SK-N-SH (cell line): ENCODE data around the gene SANBR. TPM values are rescaled to one million over a fixed set of nuclear protein-coding genes. Genes with fewer than 3 reads are reported as not detected.

Experiments
- CTCF ChIA-PET: fragments of 300-600, 350-600 bp; formaldehyde crosslinking; extraction: SDS; loops from one replicate; lab custom pipeline; 2021; lab: Yijun Ruan, JAX
- POLR2A ChIA-PET: fragments of 350-600 bp; sonication (Branson Sonifier 250); formaldehyde crosslinking; extraction: SDS; loops from one replicate; lab custom pipeline; 2020; ENCODE audit warnings: antibody characterized with exemption, inconsistent platforms; lab: Yijun Ruan, JAX
- DNase-seq: peaks from one replicate; pipeline ENCODE4 v3.0.0; 2012
- H2AFZ ChIP-seq: fragments of 200-600 bp; sonication (generic); 2 replicates; pipeline ENCODE4 v1.8.1; 2016; ENCODE audit warnings: antibody characterized with exemption, mild to moderate bottlenecking, low read depth
- H3F3A ChIP-seq: fragments of 200-600 bp; sonication (generic); replicated peaks from 2 replicates; pipeline ENCODE3; 2016; ENCODE audit warnings: antibody characterized with exemption, mild to moderate bottlenecking; ENCODE audit not compliant: insufficient read depth
- H3K27ac ChIP-seq, 2 experiments: fragments of 200-500 bp in 1 of 2; fragments of 200-600 bp in 1 of 2; sonication (Bioruptor generic) in 1 of 2; sonication (generic), shearing (Covaris generic) in 1 of 2; 2 replicates each; pipeline versions ENCODE4 v1.5.1 to v1.6.1; 2014 to 2016; ENCODE audit warnings: low read depth in 2 of 2, inconsistent platforms in 1 of 2, low read length in 1 of 2, mild to moderate bottlenecking in 1 of 2, mixed read lengths in 1 of 2
- H3K27me3 ChIP-seq: fragments of 200-600 bp; sonication (generic), shearing (Covaris generic); 2 replicates; pipeline ENCODE4 v1.6.1; 2016; ENCODE audit warnings: mixed run types; ENCODE audit not compliant: insufficient read depth
- H3K36me3 ChIP-seq, 2 experiments: fragments of 200-500 bp in 1 of 2; fragments of 200-600 bp in 1 of 2; sonication (Bioruptor generic) in 1 of 2; sonication (generic) in 1 of 2; replicated peaks in 1 of 2; 2 replicates each; pipeline versions ENCODE3 to v1.5.1; 2014 to 2016; ENCODE audit warnings: low read length in 1 of 2, mild to moderate bottlenecking in 1 of 2; ENCODE audit not compliant: insufficient read depth in 2 of 2, control insufficient read depth in 1 of 2
- H3K4me1 ChIP-seq, 2 experiments: fragments of 200-500 bp in 1 of 2; fragments of 200-600 bp in 1 of 2; sonication (Bioruptor generic) in 1 of 2; sonication (generic), shearing (Covaris generic) in 1 of 2; 2 replicates each; pipeline versions ENCODE4 v1.5.1 to v1.6.1; 2014 to 2016; ENCODE audit warnings: low read depth in 1 of 2, low read length in 1 of 2, mixed run types in 1 of 2; ENCODE audit not compliant: insufficient read depth in 2 of 2, control insufficient read depth in 1 of 2
- H3K4me2 ChIP-seq: fragments of 200-600 bp; sonication (generic), shearing (Covaris generic); 2 replicates; pipeline ENCODE4 v1.6.1; 2017; ENCODE audit warnings: mixed run types
- H3K4me3 ChIP-seq, 2 experiments: fragments of 200-500 bp in 1 of 2; fragments of 200-600 bp in 1 of 2; sonication (Bioruptor generic) in 1 of 2; sonication (generic), shearing (Covaris generic) in 1 of 2; 2 replicates each; pipeline versions ENCODE4 v1.5.1 to v1.8.1; 2014 to 2016; ENCODE audit warnings: low read depth in 2 of 2, inconsistent platforms in 1 of 2, low read length in 1 of 2, mild to moderate bottlenecking in 1 of 2, mixed read lengths in 1 of 2, moderate library complexity in 1 of 2
- H3K79me2 ChIP-seq: fragments of 200-600 bp; sonication (generic); 2 replicates; pipeline ENCODE4 v1.8.1; 2017; ENCODE audit warnings: mild to moderate bottlenecking; ENCODE audit not compliant: insufficient read depth
- H3K9ac ChIP-seq: fragments of 200-600 bp; sonication (generic); 2 replicates; pipeline ENCODE4 v1.6.1; 2017; ENCODE audit warnings: mixed run types
- H3K9me2 ChIP-seq: fragments of 200-600 bp; sonication (generic); 2 replicates; pipeline ENCODE4 v1.6.1; 2017; ENCODE audit warnings: mixed run types
- H3K9me3 ChIP-seq: fragments of 200-600 bp; sonication (generic); 2 replicates; pipeline ENCODE4 v1.6.1; 2017; ENCODE audit warnings: mixed run types, mild to moderate bottlenecking, moderate library complexity
- H4K20me1 ChIP-seq: fragments of 200-600 bp; sonication (generic); 2 replicates; pipeline ENCODE4 v1.6.1; 2017; ENCODE audit warnings: mild to moderate bottlenecking, mixed run types; ENCODE audit not compliant: insufficient read depth
- EP300 ChIP-seq, 2 experiments: IDR thresholded peaks; 2 replicates each; pipeline versions ENCODE4 v1.4.0 to v1.6.1; 2012; ENCODE audit warnings: borderline replicate concordance in 1 of 2, low read depth in 1 of 2, low read length in 1 of 2
- EZH2phosphoT487 ChIP-seq: fragments of 200-600 bp; sonication (generic); IDR thresholded peaks from 2 replicates; pipeline ENCODE4 v1.6.1; 2017; ENCODE audit warnings: low read depth, mixed run types, mild to moderate bottlenecking, antibody characterized with exemption, moderate library complexity, borderline replicate concordance
- FOSL2 ChIP-seq: IDR thresholded peaks from 2 replicates; pipeline ENCODE4 v1.4.0; 2012; ENCODE audit warnings: low read depth, mild to moderate bottlenecking, moderate library complexity, borderline replicate concordance
- FOXJ3 ChIP-seq: sonication (generic); formaldehyde crosslinking; IDR thresholded peaks from 2 replicates; pipeline ENCODE4 v1.5.1; 2020; ENCODE audit warnings: mild to moderate bottlenecking, missing genetic modification reagents
- FOXM1 ChIP-seq: IDR thresholded peaks from 2 replicates; pipeline ENCODE4 v1.4.0; 2012; ENCODE audit warnings: low read depth, mild to moderate bottlenecking
- GABPA ChIP-seq: IDR thresholded peaks from 2 replicates; pipeline ENCODE4 v1.4.0; 2012; ENCODE audit warnings: low read depth, mild to moderate bottlenecking
- MEF2A ChIP-seq: IDR thresholded peaks from 2 replicates; pipeline ENCODE4 v1.4.0; 2012; ENCODE audit warnings: low read depth, borderline replicate concordance
- MXI1 ChIP-seq: IDR thresholded peaks from 2 replicates; pipeline ENCODE4 v1.6.1; 2012; ENCODE audit warnings: mild to moderate bottlenecking, low read depth, low read length, improper control_type of control experiment
- NFIC ChIP-seq: IDR thresholded peaks from 2 replicates; pipeline ENCODE4 v1.4.0; 2012; ENCODE audit warnings: borderline replicate concordance
- NRF1 ChIP-seq: IDR thresholded peaks from 2 replicates; pipeline ENCODE4 v1.6.1; 2012; ENCODE audit warnings: low read depth, mild to moderate bottlenecking, low read length
- RAD21 ChIP-seq: IDR thresholded peaks from 2 replicates; pipeline ENCODE4 v1.6.1; 2012; ENCODE audit warnings: mild to moderate bottlenecking, low read length
- RCOR1 ChIP-seq: fragments of 150-350 bp; IDR thresholded peaks from 2 replicates; pipeline ENCODE4 v1.6.1; 2017; ENCODE audit warnings: antibody characterized with exemption, low read length
- RXRA ChIP-seq: IDR thresholded peaks from 2 replicates; pipeline ENCODE4 v1.4.0; 2012; ENCODE audit warnings: low read depth, mild to moderate bottlenecking, borderline replicate concordance
- SIN3A ChIP-seq: IDR thresholded peaks from 2 replicates; pipeline ENCODE4 v1.6.1; 2012; ENCODE audit warnings: low read depth, mild to moderate bottlenecking, low read length, moderate library complexity, borderline replicate concordance
- SMC3 ChIP-seq: IDR thresholded peaks from 2 replicates; pipeline ENCODE4 v1.6.1; 2012; ENCODE audit warnings: low read depth, low read length, improper control_type of control experiment
- TAF1 ChIP-seq: IDR thresholded peaks from 2 replicates; pipeline ENCODE4 v1.6.1; 2012; ENCODE audit warnings: low read depth, mild to moderate bottlenecking, low read length, moderate library complexity, borderline replicate concordance
- TEAD4 ChIP-seq: IDR thresholded peaks from 2 replicates; pipeline ENCODE4 v1.4.0; 2012; ENCODE audit warnings: mild to moderate bottlenecking, borderline replicate concordance; ENCODE audit not compliant: insufficient read depth
- WGBS: methylation state at CpG from one replicate; pipeline ENCODE4 v1.1.6; 2017; ENCODE audit warnings: low lambda C conversion rate; 5-methylcytosine and 5-hydroxymethylcytosine counted together
- polyA plus RNA-seq, 3 experiments: library from polyadenylated mRNA; depleted of rRNA; stranded (reverse); fragments of >200 nt; gene quantifications; 2 replicates each; pipeline ENCODE4 v1.2.3, GENCODE V29; 2012
- TF ChIP-seq, protein P1 (sequence below): IDR thresholded peaks from 2 replicates; pipeline ENCODE4 v1.4.0; 2012; ENCODE audit warnings: low read depth, borderline replicate concordance
- TF ChIP-seq, protein P2 (sequence below): fragments of 150-350 bp; IDR thresholded peaks from 2 replicates; pipeline ENCODE4 v1.6.1; 2016; ENCODE audit warnings: mild to moderate bottlenecking, low read depth, low read length
- TF ChIP-seq, protein P3 (sequence below): IDR thresholded peaks from 2 replicates; pipeline ENCODE4; 2012
- TF ChIP-seq, protein P4 (sequence below): fragments of 150-350 bp; IDR thresholded peaks from 2 replicates; pipeline ENCODE4 v1.6.1; 2017; ENCODE audit warnings: antibody characterized with exemption, low read length, low read depth, borderline replicate concordance
- TF ChIP-seq, protein P5 (sequence below): IDR thresholded peaks from 2 replicates; pipeline ENCODE4 v1.4.0; 2012; ENCODE audit warnings: low read depth, borderline replicate concordance

Gene SANBR
- polyA plus RNA-seq, 1 of the 3 experiments (the other 2 are of a cell fraction): 4.3 TPM

DNA sequence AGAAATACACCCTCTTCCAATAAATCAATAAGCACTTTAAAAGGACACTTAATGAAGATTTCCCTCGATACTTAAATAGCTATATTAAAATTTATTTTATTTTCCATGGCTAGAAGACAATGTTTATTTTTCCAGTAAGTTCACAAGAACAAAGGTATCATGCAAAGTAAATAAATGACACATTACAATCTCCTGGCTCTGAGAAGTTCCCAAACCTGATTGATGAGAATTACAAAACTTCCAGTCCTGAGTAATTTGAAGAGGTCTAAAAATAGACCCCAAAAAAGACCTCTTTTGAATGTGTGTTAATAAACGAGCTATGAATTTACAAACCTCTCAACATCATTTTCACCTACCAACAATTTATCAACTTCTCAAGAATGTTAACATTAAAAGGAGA lies 49.7 kb upstream of the SANBR start:
- H3K27ac ChIP-seq: no peak overlapping the region
- H3K9me2 ChIP-seq: no peaks in the 10 kb centered on the region
- H3K27me3 ChIP-seq: no peaks in the 10 kb centered on the region
- 49% methylated on average over 2 of the region's 2 CpGs for WGBS
- H2AFZ ChIP-seq: no peak overlapping the region
- peaks cover 4 to 6% of the 10 kb centered on the region in 2 experiments; a peak in 2 of 4 replicates for H3K4me1 ChIP-seq
- peaks cover 53% of the 10 kb centered on the region for H3K79me2 ChIP-seq
- ChIA-PET CTCF (interaction anchor here (0.9 to 1.0 kb wide), 2 partner anchors 17 to 18 kb away, joined by 3 read pairs; no protein-coding TSS in a partner anchor), POLR2A (no interaction called here)
- TF ChIP-seq FOXM1: no peak
- no peak for TF ChIP-seq SIN3A
- TF ChIP-seq RCOR1: no peak
- TF ChIP-seq MXI1: no peak
- TF ChIP-seq EP300 (IDR thresholded peaks at IDR 0.05; ENCODE audit: borderline replicate concordance in 1 of 2, low read depth in 1 of 2, low read length in 1 of 2): no peak
- TF ChIP-seq, protein P1, sequence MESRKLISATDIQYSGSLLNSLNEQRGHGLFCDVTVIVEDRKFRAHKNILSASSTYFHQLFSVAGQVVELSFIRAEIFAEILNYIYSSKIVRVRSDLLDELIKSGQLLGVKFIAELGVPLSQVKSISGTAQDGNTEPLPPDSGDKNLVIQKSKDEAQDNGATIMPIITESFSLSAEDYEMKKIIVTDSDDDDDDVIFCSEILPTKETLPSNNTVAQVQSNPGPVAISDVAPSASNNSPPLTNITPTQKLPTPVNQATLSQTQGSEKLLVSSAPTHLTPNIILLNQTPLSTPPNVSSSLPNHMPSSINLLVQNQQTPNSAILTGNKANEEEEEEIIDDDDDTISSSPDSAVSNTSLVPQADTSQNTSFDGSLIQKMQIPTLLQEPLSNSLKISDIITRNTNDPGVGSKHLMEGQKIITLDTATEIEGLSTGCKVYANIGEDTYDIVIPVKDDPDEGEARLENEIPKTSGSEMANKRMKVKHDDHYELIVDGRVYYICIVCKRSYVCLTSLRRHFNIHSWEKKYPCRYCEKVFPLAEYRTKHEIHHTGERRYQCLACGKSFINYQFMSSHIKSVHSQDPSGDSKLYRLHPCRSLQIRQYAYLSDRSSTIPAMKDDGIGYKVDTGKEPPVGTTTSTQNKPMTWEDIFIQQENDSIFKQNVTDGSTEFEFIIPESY: no peak
- no peak for TF ChIP-seq SMC3
- TF ChIP-seq, protein P2, sequence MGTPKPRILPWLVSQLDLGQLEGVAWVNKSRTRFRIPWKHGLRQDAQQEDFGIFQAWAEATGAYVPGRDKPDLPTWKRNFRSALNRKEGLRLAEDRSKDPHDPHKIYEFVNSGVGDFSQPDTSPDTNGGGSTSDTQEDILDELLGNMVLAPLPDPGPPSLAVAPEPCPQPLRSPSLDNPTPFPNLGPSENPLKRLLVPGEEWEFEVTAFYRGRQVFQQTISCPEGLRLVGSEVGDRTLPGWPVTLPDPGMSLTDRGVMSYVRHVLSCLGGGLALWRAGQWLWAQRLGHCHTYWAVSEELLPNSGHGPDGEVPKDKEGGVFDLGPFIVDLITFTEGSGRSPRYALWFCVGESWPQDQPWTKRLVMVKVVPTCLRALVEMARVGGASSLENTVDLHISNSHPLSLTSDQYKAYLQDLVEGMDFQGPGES: no peak
- TF ChIP-seq FOSL2: no peak
- no peak for TF ChIP-seq RXRA
- H3K4me3 ChIP-seq: peak overlapping the region; percentile 93 to 95; a peak in 3 of 4 replicates
- no peaks in the 10 kb centered on the region for H3K9me3 ChIP-seq
- peaks cover under 1 to 3% of the 10 kb centered on the region in 2 experiments for H3K36me3 ChIP-seq
- H3K9ac ChIP-seq: peak overlapping the region; percentile 81; the same call in 1 of the 2 replicates
- peaks cover 4% of the 10 kb centered on the region; the same call in 1 of the 2 replicates for H4K20me1 ChIP-seq
- peak overlapping the region; percentile 79 for H3K4me2 ChIP-seq
- peaks cover 19% of the 10 kb centered on the region for H3F3A ChIP-seq
- DNase-seq: no peak

DNA sequence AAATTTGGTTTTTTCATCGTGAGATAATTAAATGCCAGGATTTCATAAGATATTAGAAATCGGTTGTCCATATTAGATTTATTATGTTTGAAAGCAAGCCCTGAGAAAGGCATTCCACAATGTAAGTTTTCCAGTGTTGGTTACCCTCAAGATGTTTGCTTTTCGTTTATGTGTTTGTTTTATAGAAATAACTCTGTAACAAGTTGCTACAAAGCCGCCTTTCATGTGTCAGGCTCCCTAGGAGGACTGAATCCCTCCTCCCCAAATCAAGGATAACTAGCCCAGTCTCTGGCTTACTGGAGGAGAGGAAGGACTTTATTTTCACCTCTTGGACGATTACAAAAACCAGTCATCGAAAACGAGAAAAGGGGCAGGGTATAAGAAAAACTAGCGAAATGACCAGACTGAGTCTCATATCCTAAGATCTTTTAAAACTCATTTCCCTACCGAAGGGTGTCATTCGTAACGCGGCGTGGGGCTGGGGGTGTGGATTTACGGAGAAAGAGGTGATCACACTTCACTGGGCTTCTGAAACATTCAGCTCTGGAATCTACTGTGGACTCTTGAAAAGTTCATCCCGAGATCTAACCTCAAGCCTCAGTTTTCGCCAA lies 49.2 kb upstream of the SANBR start:
- H3K9me3 ChIP-seq: no peaks in the 10 kb centered on the region
- no peaks in the 10 kb centered on the region for H3K9me2 ChIP-seq
- H3K27ac ChIP-seq: peak overlapping the region; percentile 79 to 95; a peak in 3 of 4 replicates
- peaks cover 2 to 8% of the 10 kb centered on the region in 2 experiments for H3K36me3 ChIP-seq
- peak overlapping the region; percentile 81 for H3K9ac ChIP-seq
- peak overlapping the region; percentile 79 for H3K4me2 ChIP-seq
- H2AFZ ChIP-seq: peak overlapping the region; percentile 96
- H3K4me3 ChIP-seq: peak overlapping the region; percentile 93 to 95
- WGBS: 1% methylated on average over 16 of the region's 16 CpGs
- H3F3A ChIP-seq: peaks cover 19% of the 10 kb centered on the region
- ChIA-PET POLR2A (no interaction called here), CTCF (interaction anchor here (0.9 to 1.7 kb wide), 3 partner anchors 17 to 18 kb away, joined by 3 to 7 read pairs (median 3); no protein-coding TSS in a partner anchor)
- H3K27me3 ChIP-seq: no peaks in the 10 kb centered on the region
- peaks cover 4% of the 10 kb centered on the region; the same call in 1 of the 2 replicates for H4K20me1 ChIP-seq
- H3K4me1 ChIP-seq: peaks cover 4 to 6% of the 10 kb centered on the region in 2 experiments; a peak in 2 of 4 replicates
- peak; percentile 10 for DNase-seq
- H3K79me2 ChIP-seq: peaks cover 59% of the 10 kb centered on the region
- TF ChIP-seq, protein P3, sequence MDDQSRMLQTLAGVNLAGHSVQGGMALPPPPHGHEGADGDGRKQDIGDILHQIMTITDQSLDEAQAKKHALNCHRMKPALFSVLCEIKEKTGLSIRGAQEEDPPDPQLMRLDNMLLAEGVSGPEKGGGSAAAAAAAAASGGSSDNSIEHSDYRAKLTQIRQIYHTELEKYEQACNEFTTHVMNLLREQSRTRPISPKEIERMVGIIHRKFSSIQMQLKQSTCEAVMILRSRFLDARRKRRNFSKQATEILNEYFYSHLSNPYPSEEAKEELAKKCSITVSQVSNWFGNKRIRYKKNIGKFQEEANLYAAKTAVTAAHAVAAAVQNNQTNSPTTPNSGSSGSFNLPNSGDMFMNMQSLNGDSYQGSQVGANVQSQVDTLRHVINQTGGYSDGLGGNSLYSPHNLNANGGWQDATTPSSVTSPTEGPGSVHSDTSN: no peak
- TF ChIP-seq, protein P4, sequence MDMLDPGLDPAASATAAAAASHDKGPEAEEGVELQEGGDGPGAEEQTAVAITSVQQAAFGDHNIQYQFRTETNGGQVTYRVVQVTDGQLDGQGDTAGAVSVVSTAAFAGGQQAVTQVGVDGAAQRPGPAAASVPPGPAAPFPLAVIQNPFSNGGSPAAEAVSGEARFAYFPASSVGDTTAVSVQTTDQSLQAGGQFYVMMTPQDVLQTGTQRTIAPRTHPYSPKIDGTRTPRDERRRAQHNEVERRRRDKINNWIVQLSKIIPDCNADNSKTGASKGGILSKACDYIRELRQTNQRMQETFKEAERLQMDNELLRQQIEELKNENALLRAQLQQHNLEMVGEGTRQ: no peak
- no peak for TF ChIP-seq TEAD4
- no peak for TF ChIP-seq GABPA
- TF ChIP-seq, protein P5, sequence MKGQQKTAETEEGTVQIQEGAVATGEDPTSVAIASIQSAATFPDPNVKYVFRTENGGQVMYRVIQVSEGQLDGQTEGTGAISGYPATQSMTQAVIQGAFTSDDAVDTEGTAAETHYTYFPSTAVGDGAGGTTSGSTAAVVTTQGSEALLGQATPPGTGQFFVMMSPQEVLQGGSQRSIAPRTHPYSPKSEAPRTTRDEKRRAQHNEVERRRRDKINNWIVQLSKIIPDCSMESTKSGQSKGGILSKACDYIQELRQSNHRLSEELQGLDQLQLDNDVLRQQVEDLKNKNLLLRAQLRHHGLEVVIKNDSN: no peak
- TF ChIP-seq NFIC: no peak
- TF ChIP-seq EZH2phosphoT487: no peak
- no peak for TF ChIP-seq RAD21
- TF ChIP-seq MEF2A: no peak
- TF ChIP-seq RXRA: no peak
- no peak for TF ChIP-seq TAF1
- TF ChIP-seq FOXJ3 (CRISPR knock-in tag): no peak
- no peak for TF ChIP-seq NRF1
